Measurements from ENCODE around the gene PHOSPHO2.

PHOSPHO2 gene

GRCh38 chr2:169716938-169717690 lies 22.8 kb downstream of the PHOSPHO2 start:
- no peak overlapping the region for H3K4me3 ChIP-seq (ENCODE audit: low read length)
- TF ChIP-seq, protein P1, sequence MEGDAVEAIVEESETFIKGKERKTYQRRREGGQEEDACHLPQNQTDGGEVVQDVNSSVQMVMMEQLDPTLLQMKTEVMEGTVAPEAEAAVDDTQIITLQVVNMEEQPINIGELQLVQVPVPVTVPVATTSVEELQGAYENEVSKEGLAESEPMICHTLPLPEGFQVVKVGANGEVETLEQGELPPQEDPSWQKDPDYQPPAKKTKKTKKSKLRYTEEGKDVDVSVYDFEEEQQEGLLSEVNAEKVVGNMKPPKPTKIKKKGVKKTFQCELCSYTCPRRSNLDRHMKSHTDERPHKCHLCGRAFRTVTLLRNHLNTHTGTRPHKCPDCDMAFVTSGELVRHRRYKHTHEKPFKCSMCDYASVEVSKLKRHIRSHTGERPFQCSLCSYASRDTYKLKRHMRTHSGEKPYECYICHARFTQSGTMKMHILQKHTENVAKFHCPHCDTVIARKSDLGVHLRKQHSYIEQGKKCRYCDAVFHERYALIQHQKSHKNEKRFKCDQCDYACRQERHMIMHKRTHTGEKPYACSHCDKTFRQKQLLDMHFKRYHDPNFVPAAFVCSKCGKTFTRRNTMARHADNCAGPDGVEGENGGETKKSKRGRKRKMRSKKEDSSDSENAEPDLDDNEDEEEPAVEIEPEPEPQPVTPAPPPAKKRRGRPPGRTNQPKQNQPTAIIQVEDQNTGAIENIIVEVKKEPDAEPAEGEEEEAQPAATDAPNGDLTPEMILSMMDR (conservative IDR thresholded peaks at IDR 0.05; ENCODE audit: low read depth, low read length): no peak
- no peak for DNase-seq (ENCODE audit: low read depth)

DNA sequence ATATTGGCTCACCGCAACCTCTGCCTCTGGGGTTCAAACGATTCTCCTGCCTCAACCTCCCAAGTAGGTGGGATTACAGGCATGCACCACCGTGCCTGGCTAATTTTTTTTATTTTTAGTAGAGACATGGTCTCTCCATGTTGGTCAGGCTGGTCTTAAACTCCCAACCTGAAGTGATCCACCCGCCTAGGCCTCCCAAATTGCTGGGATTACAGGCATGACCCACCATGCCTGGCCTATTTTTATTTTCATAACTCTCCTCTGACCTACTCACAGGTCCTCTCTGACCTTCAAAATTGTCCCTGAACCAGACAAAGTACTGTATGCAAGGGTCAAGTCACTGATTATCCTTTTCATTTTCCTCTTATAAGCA lies 23.4 kb downstream of the PHOSPHO2 start:
- no peak for DNase-seq (ENCODE audit: low read depth)
- no peak overlapping the region for H3K4me3 ChIP-seq (ENCODE audit: low read length)
- TF ChIP-seq, protein P1 (conservative IDR thresholded peaks at IDR 0.05; ENCODE audit: low read depth, low read length): no peak

- no peak overlapping the region for H3K4me3 ChIP-seq (ENCODE audit: low read length)
- TF ChIP-seq, protein P1 (conservative IDR thresholded peaks at IDR 0.05; ENCODE audit: low read depth, low read length): no peak
- DNase-seq (ENCODE audit: low read depth): no peak
Measured at GRCh38 chr2:169718930-169719504, 24.7 kb downstream of the PHOSPHO2 start.

DNA sequence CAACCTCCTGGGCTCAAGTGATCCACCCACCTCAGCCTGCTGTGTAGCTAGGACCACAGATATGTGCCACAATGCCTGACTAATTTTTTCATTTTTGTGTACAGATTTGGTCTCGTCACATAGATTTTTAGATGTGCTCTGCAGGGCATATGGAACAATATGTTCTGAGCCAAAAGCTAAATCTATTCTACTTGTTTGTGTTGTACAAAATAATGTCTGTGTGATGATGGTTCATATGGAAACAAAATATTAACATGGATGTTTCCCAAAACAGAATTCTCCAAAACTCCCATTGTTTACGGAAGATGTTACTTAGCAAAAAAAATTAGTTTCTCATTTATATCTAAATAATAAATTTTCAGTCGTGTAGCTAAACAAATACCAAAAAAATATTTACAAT lies 26.7 kb downstream of the PHOSPHO2 start:
- no peak for DNase-seq (ENCODE audit: low read depth)
- no peak overlapping the region for H3K4me3 ChIP-seq (ENCODE audit: low read length)
- TF ChIP-seq, protein P1 (conservative IDR thresholded peaks at IDR 0.05; ENCODE audit: low read depth, low read length): no peak

- no peak for DNase-seq (ENCODE audit: low read depth)
- H3K4me3 ChIP-seq (ENCODE audit: low read length): no peak overlapping the region
- TF ChIP-seq, protein P1 (conservative IDR thresholded peaks at IDR 0.05; ENCODE audit: low read depth, low read length): no peak
Measured at GRCh38 chr2:169727065-169727464, 32.8 kb downstream of the PHOSPHO2 start.

GRCh38 chr2:169729274-169729605 lies 35.0 kb downstream of the PHOSPHO2 start:
- no peak for DNase-seq (ENCODE audit: low read depth)
- TF ChIP-seq, protein P1 (conservative IDR thresholded peaks at IDR 0.05; ENCODE audit: low read depth, low read length): no peak

DNA sequence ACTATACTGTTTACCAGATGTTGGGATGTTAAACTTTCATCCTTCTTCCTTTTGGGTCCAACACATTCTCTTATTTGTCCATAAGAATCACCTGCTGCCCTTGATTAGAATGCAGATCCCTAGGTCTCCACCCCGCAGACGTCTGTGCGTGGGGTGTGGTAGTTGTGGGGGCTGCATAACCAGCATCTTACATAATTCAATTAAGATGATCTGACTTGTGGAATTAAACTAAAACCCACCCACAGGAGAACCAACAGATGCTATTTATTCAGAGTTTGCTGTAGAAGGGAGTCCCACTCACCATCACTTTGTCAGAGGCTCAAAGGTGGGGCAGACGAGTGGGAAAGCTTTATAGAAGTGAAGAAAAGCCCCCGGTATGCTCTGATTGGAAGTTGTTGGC lies 37.8 kb downstream of the PHOSPHO2 start:
- no peak overlapping the region for H3K4me3 ChIP-seq (ENCODE audit: low read length)
- DNase-seq (ENCODE audit: low read depth): no peak
- TF ChIP-seq, protein P1 (conservative IDR thresholded peaks at IDR 0.05; ENCODE audit: low read depth, low read length): no peak

More at GRCh38 chr2:169729274-169729605, 35.0 kb downstream of the PHOSPHO2 start:
- H3K4me3 ChIP-seq (ENCODE audit: low read length): no peak overlapping the region
